ENCODE results near the gene PRM1.

Gene PRM1

GRCh38 chr16:11236461-11237254 is 44.5 kb downstream of the PRM1 start:
- Histone ChIP-seq H3K4me3 (ENCODE audit: low read depth in 1 of 2, low read length in 1 of 2) (no peak overlapping the region), H3K36me3 (no peaks in the 10 kb centered on the region), H3K4me1 (ENCODE audit: control insufficient read depth in 1 of 2, insufficient read depth in 1 of 2, low read depth in 1 of 2, low read length in 1 of 2) (peaks cover 18 to 22% of the 10 kb centered on the region in 2 experiments), H3K9me3 (no peaks in the 10 kb centered on the region), H3K27me3 (peaks cover 10% of the 10 kb centered on the region), H3K27ac (no peak overlapping the region)
- TF ChIP-seq CTCF (IDR thresholded peaks at IDR 0.05), result no peak

- H3K36me3 ChIP-seq, result no peaks in the 10 kb centered on the region
- peaks cover 18 to 22% of the 10 kb centered on the region in 2 experiments for H3K4me1 ChIP-seq (ENCODE audit: control insufficient read depth in 1 of 2, insufficient read depth in 1 of 2, low read depth in 1 of 2, low read length in 1 of 2)
- H3K9me3 ChIP-seq, result no peaks in the 10 kb centered on the region
- no peak overlapping the region for H3K27ac ChIP-seq
- no peak overlapping the region for H3K4me3 ChIP-seq (ENCODE audit: low read depth in 1 of 2, low read length in 1 of 2)
- peaks cover 10% of the 10 kb centered on the region for H3K27me3 ChIP-seq
- no peak for TF ChIP-seq CTCF (IDR thresholded peaks at IDR 0.05)
Measured at GRCh38 chr16:11235703-11235991, 45.5 kb downstream of the PRM1 start.

- TF ChIP-seq CTCF (IDR thresholded peaks at IDR 0.05), result no peak
- H3K27ac ChIP-seq, result no peak overlapping the region
- no peaks in the 10 kb centered on the region for H3K9me3 ChIP-seq
- H3K4me1 ChIP-seq (ENCODE audit: control insufficient read depth in 1 of 2, insufficient read depth in 1 of 2, low read depth in 1 of 2, low read length in 1 of 2), result peaks cover 18 to 22% of the 10 kb centered on the region in 2 experiments
- H3K4me3 ChIP-seq (ENCODE audit: low read depth in 1 of 2, low read length in 1 of 2), result no peak overlapping the region
- no peaks in the 10 kb centered on the region for H3K36me3 ChIP-seq
- peaks cover 10% of the 10 kb centered on the region for H3K27me3 ChIP-seq
Measured at GRCh38 chr16:11234884-11235702, 46.0 kb downstream of the PRM1 start.

GRCh38 chr16:11233727-11234376 is 47.3 kb downstream of the PRM1 start:
- H3K27ac ChIP-seq, result no peak overlapping the region
- peaks cover 10% of the 10 kb centered on the region for H3K27me3 ChIP-seq
- no peaks in the 10 kb centered on the region for H3K9me3 ChIP-seq
- H3K36me3 ChIP-seq, result no peaks in the 10 kb centered on the region
- peaks cover 18 to 22% of the 10 kb centered on the region in 2 experiments for H3K4me1 ChIP-seq (ENCODE audit: control insufficient read depth in 1 of 2, insufficient read depth in 1 of 2, low read depth in 1 of 2, low read length in 1 of 2)
- H3K4me3 ChIP-seq (ENCODE audit: low read depth in 1 of 2, low read length in 1 of 2), result no peak overlapping the region
- TF ChIP-seq CTCF (IDR thresholded peaks at IDR 0.05), result no peak

GRCh38 chr16:11232852-11233726 is 48.0 kb downstream of the PRM1 start:
- Histone ChIP-seq H3K4me1 (ENCODE audit: control insufficient read depth in 1 of 2, insufficient read depth in 1 of 2, low read depth in 1 of 2, low read length in 1 of 2) (peaks cover 18 to 22% of the 10 kb centered on the region in 2 experiments), H3K4me3 (ENCODE audit: low read depth in 1 of 2, low read length in 1 of 2) (no peak overlapping the region), H3K27ac (no peak overlapping the region), H3K27me3 (peaks cover 10% of the 10 kb centered on the region), H3K9me3 (no peaks in the 10 kb centered on the region), H3K36me3 (no peaks in the 10 kb centered on the region)
- TF ChIP-seq CTCF (IDR thresholded peaks at IDR 0.05), result no peak
